GM23248 (cell line): ENCODE data around the gene NAV3.

Experiments used
- EZH2 ChIP-seq: fragments of 200-600 bp; sonication (generic); IDR thresholded peaks from 2 replicates; pipeline ENCODE4 v1.6.1; 2018; ENCODE audit warnings: antibody characterized with exemption, mild to moderate bottlenecking; ENCODE audit not compliant: insufficient read depth, poor library complexity, severe bottlenecking
- EZH2phosphoT487 ChIP-seq: fragments of 200-600 bp; sonication (generic); IDR thresholded peaks from 2 replicates; pipeline ENCODE4 v1.6.1; 2018; ENCODE audit warnings: antibody characterized with exemption, moderate library complexity, mild to moderate bottlenecking, low read depth; ENCODE audit not compliant: insufficient read depth

- TF ChIP-seq EZH2 (no peak), EZH2phosphoT487 (no peak)
Observed at GRCh38 chr12:77842430-77842829, 11.7 kb downstream of the NAV3 start.
